ENCODE results near the gene FAM200B.

FAM200B gene

DNA sequence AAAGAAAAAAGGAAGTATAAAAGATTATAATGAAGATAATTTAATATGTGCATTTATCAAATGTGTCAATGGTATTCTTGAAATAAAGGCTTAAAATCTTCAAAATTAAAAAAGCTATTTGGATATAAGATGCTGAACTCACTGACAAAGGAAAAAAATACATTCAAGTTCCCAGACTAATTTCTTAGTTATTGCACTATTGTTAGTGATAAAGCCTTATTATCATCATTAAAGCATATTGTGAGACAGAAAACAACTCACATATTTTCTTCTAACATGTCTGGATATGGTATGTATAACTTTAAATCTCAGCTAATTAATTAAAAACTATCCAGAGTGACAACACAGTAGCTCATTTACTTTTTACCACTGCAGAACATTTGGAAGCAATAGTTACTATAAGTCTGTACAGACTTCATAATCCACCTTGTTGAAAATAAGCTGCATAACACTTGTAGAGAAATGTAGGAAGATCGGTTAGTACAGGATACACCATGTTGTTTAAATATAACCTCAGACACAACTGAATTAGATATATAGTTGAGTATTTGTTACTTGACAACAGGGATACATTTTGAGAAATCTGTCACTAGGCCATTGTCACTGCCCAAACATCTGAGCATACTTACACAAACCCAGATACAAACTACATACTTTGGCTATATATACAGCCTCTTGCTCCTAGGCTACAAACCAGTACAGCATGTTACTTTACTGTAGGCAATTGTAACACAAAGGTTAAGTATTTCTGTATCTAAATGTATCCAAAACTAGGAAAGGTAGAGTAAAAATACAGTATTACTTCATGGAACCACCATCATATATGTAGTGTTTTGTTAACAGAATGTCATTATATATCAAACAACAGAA is 12.8 kb upstream of the FAM200B start:
- DNase-seq (ENCODE audit: low spot score) = peak; percentile 68

DNA sequence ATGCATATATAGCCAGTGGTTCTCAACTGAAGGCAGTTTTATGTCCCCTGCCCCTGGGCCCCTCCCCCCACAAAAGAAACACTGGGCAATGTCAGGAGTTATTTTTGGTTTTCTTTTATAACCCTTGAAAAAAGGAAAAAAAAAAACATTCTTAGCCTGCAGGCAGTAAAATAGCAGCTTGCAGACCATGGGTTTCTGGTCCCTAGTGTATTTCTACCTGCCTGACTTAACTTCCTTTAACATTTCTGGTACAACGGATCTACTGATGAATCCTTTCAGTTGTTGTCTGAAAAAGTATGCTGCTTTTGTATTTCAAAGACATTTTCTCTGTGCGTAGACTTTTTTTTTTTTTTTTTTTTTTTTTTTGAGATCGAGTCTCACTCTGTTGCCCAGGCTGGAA is 11.1 kb upstream of the FAM200B start:
- DNase-seq (ENCODE audit: low spot score) = no peak

DNA sequence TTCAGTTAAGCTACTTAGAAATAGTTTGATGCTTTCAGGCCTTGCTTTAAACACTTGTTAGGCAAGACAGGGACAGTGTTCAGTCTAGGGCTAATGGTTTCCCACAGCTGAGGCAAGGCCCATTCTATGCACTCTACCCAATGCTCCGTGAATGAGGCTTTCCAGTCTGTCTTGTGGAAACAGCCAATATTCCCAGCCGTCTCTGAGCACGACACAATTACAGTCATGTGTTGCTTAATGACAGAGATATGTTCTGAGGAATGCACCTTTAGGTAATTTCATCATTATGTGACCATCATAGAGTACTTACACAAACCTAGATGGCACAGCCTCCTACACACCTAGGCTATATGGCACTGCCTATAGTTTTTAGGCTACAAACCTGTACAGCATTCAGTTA is 9.5 kb upstream of the FAM200B start:
- DNase-seq (ENCODE audit: low spot score) = no peak

DNA sequence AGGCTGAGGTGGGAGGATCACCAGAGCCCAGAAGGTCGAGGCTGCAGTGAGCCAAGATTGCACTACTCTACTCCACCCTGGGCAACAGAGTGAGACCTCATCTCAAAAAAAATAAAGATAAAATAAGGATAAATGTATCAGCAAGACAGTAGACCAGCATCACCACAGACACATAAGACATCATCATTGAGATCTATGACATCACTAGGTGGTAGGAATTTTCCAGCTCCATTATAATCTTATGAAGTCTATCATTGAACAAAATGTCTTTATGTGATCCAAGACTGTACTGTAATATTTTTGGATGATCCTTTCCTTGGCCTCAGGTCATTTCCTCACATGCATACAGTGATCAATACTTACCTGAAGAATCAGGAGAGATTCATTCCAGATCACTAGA is 8.3 kb upstream of the FAM200B start:
- DNase-seq (ENCODE audit: low spot score) = no peak

GRCh38 chr4:15674046-15674445 is 7.6 kb upstream of the FAM200B start:
- DNase-seq (ENCODE audit: low spot score) = no peak

GRCh38 chr4:15674926-15675325 is 6.7 kb upstream of the FAM200B start:
- DNase-seq (ENCODE audit: low spot score) = no peak

- DNase-seq (ENCODE audit: low spot score) = no peak
These were observed 6.3 kb upstream of the FAM200B start for GRCh38 chr4:15675356-15675755.

GRCh38 chr4:15676039-15676438 is 5.6 kb upstream of the FAM200B start:
- no peak for DNase-seq (ENCODE audit: low spot score)

- DNase-seq (ENCODE audit: low spot score) = no peak
These were observed 4.7 kb upstream of the FAM200B start for GRCh38 chr4:15676899-15677298.

- DNase-seq (ENCODE audit: low spot score) = no peak
These were observed 4.1 kb upstream of the FAM200B start for GRCh38 chr4:15677507-15677988.

GRCh38 chr4:15681067-15681371 is 608 bp upstream of the FAM200B start:
- no peak for DNase-seq (ENCODE audit: low spot score)

GRCh38 chr4:15682242-15683142 is 865 bp downstream of the FAM200B start:
- peak; percentile 20 for DNase-seq (ENCODE audit: low spot score)

GRCh38 chr4:15683143-15683495 is 1.5 kb downstream of the FAM200B start:
- no peak for DNase-seq (ENCODE audit: low spot score)

- no peak for DNase-seq (ENCODE audit: low spot score)
These were observed 2.9 kb downstream of the FAM200B start for GRCh38 chr4:15684498-15684897.

DNA sequence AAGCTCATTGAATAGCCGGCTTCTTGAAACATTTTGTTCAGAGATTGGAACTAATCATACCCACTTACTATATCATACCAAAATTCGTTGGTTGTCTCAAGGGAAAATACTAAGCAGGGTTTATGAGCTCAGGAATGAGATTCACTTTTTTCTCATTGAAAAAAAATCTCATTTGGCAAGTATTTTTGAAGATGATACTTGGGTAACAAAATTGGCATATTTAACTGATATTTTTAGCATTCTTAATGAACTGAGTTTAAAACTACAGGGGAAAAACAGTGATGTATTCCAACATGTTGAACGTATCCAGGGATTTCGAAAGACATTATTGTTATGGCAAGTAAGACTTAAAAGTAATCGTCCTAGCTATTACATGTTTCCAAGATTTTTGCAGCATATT is 6.4 kb downstream of the FAM200B start:
- DNase-seq (ENCODE audit: low spot score) = no peak

DNA sequence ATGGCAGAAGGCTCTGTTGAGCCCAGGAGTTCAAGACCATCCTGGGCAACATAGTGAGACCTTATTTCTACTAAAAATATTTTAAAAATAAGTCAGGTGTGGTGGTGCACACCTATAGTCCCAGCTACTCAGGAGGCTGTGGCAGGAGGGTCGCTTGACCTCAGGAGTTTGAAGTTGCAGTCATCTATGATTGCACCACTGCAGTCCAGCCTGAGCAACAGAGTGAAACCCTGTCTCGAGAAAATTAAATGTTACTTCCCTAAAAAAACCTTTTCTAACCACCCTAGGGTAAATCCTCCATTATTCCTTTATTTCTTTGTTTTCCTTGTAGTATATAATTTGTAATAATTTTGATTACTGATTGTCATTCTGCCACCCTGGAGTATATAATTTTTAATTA is 7.9 kb downstream of the FAM200B start:
- DNase-seq (ENCODE audit: low spot score) = no peak

- DNase-seq (ENCODE audit: low spot score) = no peak
These were observed 8.6 kb downstream of the FAM200B start for GRCh38 chr4:15690020-15690809.

GRCh38 chr4:15691346-15692135 is 9.9 kb downstream of the FAM200B start:
- DNase-seq (ENCODE audit: low spot score) = peak; percentile 69

- DNase-seq (ENCODE audit: low spot score) = no peak
These were observed 11.0 kb downstream of the FAM200B start for GRCh38 chr4:15692602-15693001.

- no peak for DNase-seq (ENCODE audit: low spot score)
These were observed 12.8 kb downstream of the FAM200B start for GRCh38 chr4:15694431-15694830.

- DNase-seq (ENCODE audit: low spot score) = no peak
These were observed 13.6 kb downstream of the FAM200B start for GRCh38 chr4:15695240-15695699.

Measured in globus pallidus (tissue), 1 donor.